Endodermal cell (in vitro differentiated cells): ENCODE results near the gene AIF1L. TPM values are rescaled to one million over a fixed set of nuclear protein-coding genes. Genes with fewer than 3 reads are reported as not detected.

Experiments
- DNase-seq: peaks from one replicate; pipeline ENCODE4 v3.0.0-alpha.2; 2017
- H3K27ac ChIP-seq: 2 replicates; pipeline ENCODE4 v1.5.1; 2013; ENCODE audit warnings: mild to moderate bottlenecking, low read depth, low read length, moderate library complexity
- H3K27me3 ChIP-seq: 2 replicates; pipeline ENCODE4 v1.6.1; 2013; ENCODE audit warnings: mild to moderate bottlenecking, low read length, moderate library complexity; ENCODE audit not compliant: insufficient read depth, control insufficient read depth, poor library complexity, severe bottlenecking
- H3K36me3 ChIP-seq: 2 replicates; pipeline ENCODE4 v1.7.0; 2013; ENCODE audit warnings: mild to moderate bottlenecking, low read length, moderate library complexity; ENCODE audit not compliant: control insufficient read depth, insufficient read depth
- H3K4me1 ChIP-seq: one replicate; pipeline ENCODE4 v1.7.0; 2013; ENCODE audit warnings: low read length; ENCODE audit not compliant: control insufficient read depth, insufficient read depth
- H3K4me3 ChIP-seq: 2 replicates; pipeline ENCODE4 v1.5.1; 2013; ENCODE audit warnings: mild to moderate bottlenecking, low read length, moderate library complexity
- H3K9ac ChIP-seq: 2 replicates; pipeline ENCODE4 v1.6.1; 2013; ENCODE audit warnings: mild to moderate bottlenecking, low read length, moderate library complexity; ENCODE audit not compliant: poor library complexity, severe bottlenecking; ENCODE audit errors: extremely low read depth
- H3K9me3 ChIP-seq: 2 replicates; pipeline ENCODE4 v1.6.1; 2013; ENCODE audit warnings: mild to moderate bottlenecking, low read length, moderate library complexity; ENCODE audit not compliant: control insufficient read depth
- H3K27ac Mint-ChIP-seq: 2 replicates; pipeline ENCODE4 v1.8.0; 2020; ENCODE audit warnings: mixed read lengths
- H3K27me3 Mint-ChIP-seq: 2 replicates; pipeline ENCODE4 v1.8.0; 2021; ENCODE audit warnings: mild to moderate bottlenecking, mixed read lengths; ENCODE audit not compliant: insufficient read depth
- H3K36me3 Mint-ChIP-seq: 2 replicates; pipeline ENCODE4 v1.8.0; 2020; ENCODE audit warnings: low read depth, mixed read lengths
- H3K4me1 Mint-ChIP-seq: 2 replicates; pipeline ENCODE4 v1.8.0; 2020; ENCODE audit warnings: mixed read lengths
- H3K4me3 Mint-ChIP-seq: 2 replicates; pipeline ENCODE4 v1.8.0; 2020; ENCODE audit warnings: mild to moderate bottlenecking, moderate library complexity, mixed read lengths
- H3K9me3 Mint-ChIP-seq: 2 replicates; pipeline ENCODE4 v1.8.0; 2020; ENCODE audit warnings: mild to moderate bottlenecking, mixed read lengths
- CTCF ChIP-seq: fragments of 200-600 bp; sonication (generic); conservative IDR thresholded peaks from 2 replicates; pipeline ENCODE4 v1.5.0; 2021; ENCODE audit warnings: antibody characterized with exemption, mild to moderate bottlenecking
- WGBS, 2 experiments: methylation state at CpG; one replicate each; pipeline versions ENCODE4 v1.1.5 to v1.1.7; 2013; ENCODE audit warnings: missing lambda C conversion rate in 2 of 2, mixed read lengths in 1 of 2; ENCODE audit not compliant: insufficient coverage in 1 of 2, insufficient read length in 1 of 2; 5-methylcytosine and 5-hydroxymethylcytosine counted together
- total RNA-seq, 2 donors: library from RNA; stranded (reverse); fragmentation: NEBNext Ultra II Directional in 1 of 2; extraction: Animal tissue kit (Norgen Biotek cat#: 25700) in 1 of 2; gene quantifications; 2 replicates in 1 of 2; 3 replicates in 1 of 2; pipeline ENCODE4 v1.2.1, GENCODE V29; 2021

AIF1L gene
- total RNA-seq, 2 donors from 2014 or later, result 93.4 to 117 TPM

GRCh38 chr9:131072107-131072870 lies 24.0 kb upstream of the AIF1L start:
- no peak overlapping the region for H3K9ac ChIP-seq
- no peak for DNase-seq
- H3K4me1 Mint-ChIP-seq, result no peaks in the 10 kb centered on the region
- H3K36me3 ChIP-seq, result no peaks in the 10 kb centered on the region
- H3K27ac ChIP-seq, result no peak overlapping the region
- peaks cover 22% of the 10 kb centered on the region for H3K36me3 Mint-ChIP-seq
- no peaks in the 10 kb centered on the region for H3K27me3 ChIP-seq
- no peaks in the 10 kb centered on the region for H3K4me1 ChIP-seq
- H3K4me3 ChIP-seq, result no peak overlapping the region
- H3K27ac Mint-ChIP-seq, result no peak overlapping the region
- H3K4me3 Mint-ChIP-seq, result no peak overlapping the region
- H3K9me3 ChIP-seq, result no peaks in the 10 kb centered on the region
- TF ChIP-seq CTCF, result no peak
- 90 to 94% methylated on average over 10 to 16 of the region's 16 CpGs for WGBS, 2 experiments
- H3K9me3 Mint-ChIP-seq, result no peaks in the 10 kb centered on the region
- no peaks in the 10 kb centered on the region for H3K27me3 Mint-ChIP-seq

- Histone ChIP-seq H3K9me3 (no peaks in the 10 kb centered on the region), H3K4me3 (no peak overlapping the region), H3K36me3 (no peaks in the 10 kb centered on the region), H3K4me1 (no peaks in the 10 kb centered on the region), H3K27ac (no peak overlapping the region), H3K9ac (no peak overlapping the region), H3K27me3 (no peaks in the 10 kb centered on the region)
- Mint-ChIP-seq H3K9me3 (no peaks in the 10 kb centered on the region), H3K27me3 (no peaks in the 10 kb centered on the region), H3K27ac (no peak overlapping the region), H3K36me3 (peaks cover 20% of the 10 kb centered on the region), H3K4me1 (no peaks in the 10 kb centered on the region), H3K4me3 (no peak overlapping the region)
- 94% methylated on average over 8 to 9 of the region's 9 CpGs for WGBS, 2 experiments
- no peak for DNase-seq
- TF ChIP-seq CTCF, result no peak
These were observed 23.5 kb upstream of the AIF1L start for GRCh38 chr9:131072871-131073237.

GRCh38 chr9:131076347-131077195 lies 19.8 kb upstream of the AIF1L start:
- no peaks in the 10 kb centered on the region for H3K4me1 Mint-ChIP-seq
- WGBS, 2 experiments, result 90 to 94% methylated on average over 14 to 15 of the region's 15 CpGs

More at GRCh38 chr9:131076347-131077195, 19.8 kb upstream of the AIF1L start:
- no peaks in the 10 kb centered on the region for H3K27me3 ChIP-seq
- no peak for DNase-seq
- H3K27ac ChIP-seq, result no peak overlapping the region
- Mint-ChIP-seq H3K4me3 (no peak overlapping the region), H3K27ac (no peak overlapping the region), H3K27me3 (no peaks in the 10 kb centered on the region), H3K36me3 (peaks cover 16% of the 10 kb centered on the region), H3K9me3 (no peaks in the 10 kb centered on the region)
- no peaks in the 10 kb centered on the region for H3K4me1 ChIP-seq
- H3K36me3 ChIP-seq, result no peaks in the 10 kb centered on the region
- H3K9me3 ChIP-seq, result no peaks in the 10 kb centered on the region
- no peak overlapping the region for H3K4me3 ChIP-seq
- no peak for TF ChIP-seq CTCF
- no peak overlapping the region for H3K9ac ChIP-seq
